ENCODE data around the gene TCTN1. TPM values are rescaled to one million over a fixed set of nuclear protein-coding genes. Genes with fewer than 3 reads are reported as not detected.

The TCTN1 gene
- total RNA-seq, 4 donors from 2014 or later: 30.2 to 35.7 (median 31.4) TPM

- TF ChIP-seq CTCF (IDR thresholded peaks at IDR 0.05; ENCODE audit: low read depth): no peak
These were observed 76.2 kb downstream of the TCTN1 start for GRCh38 chr12:110690127-110690430.

GRCh38 chr12:110693731-110694130, 79.8 kb downstream of the TCTN1 start:
- no peak for TF ChIP-seq CTCF (IDR thresholded peaks at IDR 0.05; ENCODE audit: low read depth)

- no peak for TF ChIP-seq CTCF (IDR thresholded peaks at IDR 0.05; ENCODE audit: low read depth)
These were observed 80.5 kb downstream of the TCTN1 start for GRCh38 chr12:110694330-110694901.

- TF ChIP-seq CTCF (IDR thresholded peaks at IDR 0.05; ENCODE audit: low read depth): no peak
These were observed 82.4 kb downstream of the TCTN1 start for GRCh38 chr12:110696283-110696682.

GRCh38 chr12:110697236-110697635, 83.3 kb downstream of the TCTN1 start:
- no peak for TF ChIP-seq CTCF (IDR thresholded peaks at IDR 0.05; ENCODE audit: low read depth)

- TF ChIP-seq CTCF (IDR thresholded peaks at IDR 0.05; ENCODE audit: low read depth): no peak
These were observed 84.4 kb downstream of the TCTN1 start for GRCh38 chr12:110698171-110698902.

Small RNA genes lying within 50 kb of the gene (small RNA-seq; reads per million reads assigned to genes)
- gene RN7SL387P: not detected

Other genes with a start within 250 kb of the TCTN1 start
- 10 to 100 TPM; 26.0 to 38.4 (median 32.2) TPM for gene ANAPC7, start 210.4 kb upstream of the TCTN1 start, total RNA-seq
- gene ARPC3, start 163.8 kb upstream of the TCTN1 start, total RNA-seq: 100 to 1,000 TPM; 304 to 501 (median 382) TPM
- gene GPN3, start 145.9 kb upstream of the TCTN1 start, total RNA-seq: 10 to 100 TPM; 19.0 to 44.5 (median 25.7) TPM
- gene FAM216A, start 145.3 kb upstream of the TCTN1 start, total RNA-seq: 1 to 10 TPM; 3.8 to 6.5 (median 5.2) TPM
- 100 to 1,000 TPM; 104 to 165 (median 163) TPM for gene VPS29, start 112.0 kb upstream of the TCTN1 start, total RNA-seq
- gene RAD9B, start 111.8 kb upstream of the TCTN1 start, total RNA-seq: 1 to 10 TPM in 1 of 4 donors, under 1 TPM in 2, not detected in 1; 0.22 to 1.9 (median 0.82) TPM
- 10 to 100 TPM; 24.9 to 31.3 (median 30.3) TPM for gene PPTC7, start 30.8 kb upstream of the TCTN1 start, total RNA-seq
- 10 to 100 TPM in 3 of 4 donors, 1 to 10 TPM in 1; 9.6 to 16.5 (median 13.7) TPM for gene HVCN1, start 75.0 kb downstream of the TCTN1 start, total RNA-seq
- gene PPP1CC, start 128.8 kb downstream of the TCTN1 start, total RNA-seq: 100 to 1,000 TPM; 103 to 173 (median 118) TPM
- gene CCDC63, start 232.9 kb downstream of the TCTN1 start, total RNA-seq: not detected

Measured in subcutaneous adipose tissue (tissue), 4 donors.